ENCODE data around the gene USP35. TPM values are rescaled to one million over a fixed set of nuclear protein-coding genes. Genes with fewer than 3 reads are reported as not detected.

The USP35 gene
- total RNA-seq, 8 experiments from 2014 or later = 4.3 to 13.4 (median 9.9) TPM

DNA sequence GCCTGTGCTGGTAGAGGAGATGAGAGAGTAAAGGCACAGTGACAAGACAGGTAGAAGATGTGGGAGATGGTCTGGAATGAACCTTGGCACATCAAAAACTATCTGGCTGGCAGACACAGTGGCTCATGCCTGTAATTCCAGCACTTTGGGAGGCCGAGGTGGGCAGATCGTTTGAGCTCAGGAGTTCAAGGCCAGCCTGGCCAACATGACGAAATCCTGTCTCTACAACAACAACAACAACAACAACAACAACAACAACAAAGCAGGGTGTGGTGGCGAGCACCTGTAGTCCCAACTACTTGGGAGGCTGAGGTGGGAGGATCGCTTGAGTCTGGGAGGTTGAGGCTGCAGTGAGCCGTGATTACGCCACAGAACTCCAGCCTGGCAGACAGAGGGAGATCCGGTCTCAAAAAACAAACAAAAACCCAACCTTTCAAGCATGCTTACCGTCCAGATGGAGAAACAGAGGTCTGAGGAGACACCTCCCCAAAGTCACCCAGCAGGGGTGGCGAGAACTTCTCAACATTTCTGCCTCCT lies 12.0 kb upstream of the USP35 start:
- in situ Hi-C loops (cut with MboI; ENCODE audit: low pct_unique_long_range_greater_than_20kb in 2 of 9, low sequenced_read_pairs in 9 of 9, unreplicated experiment in 9 of 9) = no loop called here
- H3K4me1 ChIP-seq (replicated peaks in 1 of 2) = no peaks in the 10 kb centered on the region
- WGBS, 10 experiments = 85 to 100% (median 100%) methylated on average over 1 to 5 of the region's 10 CpGs; no CpG with 5 or more reads in 3 of the 10 experiments
- no peak overlapping the region for H3K4me3 ChIP-seq
- ATAC-seq (replicated peaks in 6 of 8) = no peak
- H3K27ac ChIP-seq = no peak overlapping the region

DNA sequence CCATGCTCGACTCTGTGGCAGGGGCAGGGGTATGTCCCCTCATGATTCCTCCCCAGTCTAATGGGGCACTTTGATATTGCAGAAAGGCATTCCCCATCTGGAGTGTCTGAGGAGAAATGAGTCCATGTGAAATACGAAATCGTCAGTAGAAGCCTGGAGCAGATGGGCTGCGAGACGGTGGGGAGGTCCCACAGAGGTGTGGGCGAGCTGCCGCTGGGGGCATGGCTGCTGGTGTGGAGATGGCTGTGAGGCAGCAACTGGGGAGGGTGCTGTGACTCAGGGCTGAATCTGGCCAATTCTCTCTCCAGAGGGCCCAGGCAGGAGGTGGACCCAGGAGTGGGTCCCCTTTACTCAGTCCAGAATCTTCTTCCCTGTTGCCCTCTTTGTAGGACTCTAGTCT lies 11.5 kb upstream of the USP35 start:
- no peak for ATAC-seq (replicated peaks in 6 of 8)
- 0 to 100% (median 84%) methylated on average over 1 to 4 of the region's 7 CpGs; no CpG with 5 or more reads in 4 of the 10 experiments for WGBS, 10 experiments
- Histone ChIP-seq H3K4me1 (replicated peaks in 1 of 2) (no peaks in the 10 kb centered on the region), H3K27ac (no peak overlapping the region), H3K4me3 (no peak overlapping the region)
- in situ Hi-C loops (cut with MboI; ENCODE audit: low pct_unique_long_range_greater_than_20kb in 2 of 9, low sequenced_read_pairs in 9 of 9, unreplicated experiment in 9 of 9) = no loop called here

DNA sequence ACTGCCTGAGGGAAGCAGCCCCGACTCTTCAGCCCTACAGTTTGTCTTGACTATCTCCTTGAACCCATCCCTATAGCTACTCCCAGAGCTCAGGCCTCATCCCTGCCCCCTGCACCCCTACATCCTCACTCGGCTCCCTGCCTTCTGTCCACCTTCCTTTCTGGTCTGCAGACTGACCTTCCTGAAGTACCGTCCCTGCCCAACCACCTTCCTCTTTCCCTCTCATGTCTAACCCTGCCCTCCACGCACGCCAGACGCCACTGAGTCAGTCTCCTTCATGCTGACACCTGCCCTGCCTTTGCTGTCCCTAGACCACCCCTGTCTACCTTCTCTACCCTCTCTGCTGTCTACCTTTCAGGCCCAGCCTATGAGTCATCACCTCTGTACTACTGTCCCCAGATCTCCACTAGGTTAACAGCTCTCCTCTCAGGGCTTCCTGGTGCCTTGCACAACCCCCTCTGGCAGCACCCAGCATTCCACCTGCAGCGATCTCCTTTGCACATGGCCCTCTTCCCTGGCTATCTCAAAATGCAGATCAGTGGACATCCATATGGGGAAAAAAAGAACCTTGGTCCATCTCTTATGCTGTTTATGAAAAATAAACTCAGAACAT lies 9.2 kb upstream of the USP35 start:
- no peak overlapping the region for H3K27ac ChIP-seq
- H3K4me1 ChIP-seq (replicated peaks in 1 of 2) = no peaks in the 10 kb centered on the region
- H3K4me3 ChIP-seq = no peak overlapping the region
- in situ Hi-C loops (cut with MboI; ENCODE audit: low pct_unique_long_range_greater_than_20kb in 2 of 9, low sequenced_read_pairs in 9 of 9, unreplicated experiment in 9 of 9) = no loop called here
- ATAC-seq (replicated peaks in 6 of 8) = no peak
- 74 to 100% (median 88%) methylated on average over 1 to 5 of the region's 7 CpGs; no CpG with 5 or more reads in 3 of the 10 experiments for WGBS, 10 experiments

DNA sequence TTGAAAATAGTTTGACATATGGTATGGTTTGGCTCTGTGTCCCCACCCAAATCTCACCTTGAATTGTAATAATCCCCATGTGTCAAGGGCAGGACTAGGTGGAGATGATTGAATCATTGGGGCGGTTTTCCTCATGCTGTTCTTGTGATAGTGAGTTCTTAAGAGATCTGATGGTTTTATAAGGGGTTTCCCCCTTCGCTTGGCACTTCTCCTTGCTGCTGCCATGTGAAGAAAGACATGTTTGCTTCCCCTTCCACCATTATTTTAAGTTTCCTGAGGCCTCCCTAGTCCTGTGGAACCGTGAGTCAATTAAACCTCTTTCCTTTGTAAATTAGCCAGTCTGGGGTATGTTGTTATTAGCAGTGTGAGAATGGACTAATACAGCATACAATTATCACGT lies 8.0 kb upstream of the USP35 start:
- H3K4me3 ChIP-seq = no peak overlapping the region
- WGBS, 10 experiments = 69 to 100% (median 86%) methylated on average over 1 to 3 of the region's 4 CpGs; no CpG with 5 or more reads in 4 of the 10 experiments
- H3K4me1 ChIP-seq (replicated peaks in 1 of 2) = no peaks in the 10 kb centered on the region
- in situ Hi-C loops (cut with MboI; ENCODE audit: low pct_unique_long_range_greater_than_20kb in 2 of 9, low sequenced_read_pairs in 9 of 9, unreplicated experiment in 9 of 9) = no loop called here
- ATAC-seq (replicated peaks in 6 of 8) = no peak
- no peak overlapping the region for H3K27ac ChIP-seq

DNA sequence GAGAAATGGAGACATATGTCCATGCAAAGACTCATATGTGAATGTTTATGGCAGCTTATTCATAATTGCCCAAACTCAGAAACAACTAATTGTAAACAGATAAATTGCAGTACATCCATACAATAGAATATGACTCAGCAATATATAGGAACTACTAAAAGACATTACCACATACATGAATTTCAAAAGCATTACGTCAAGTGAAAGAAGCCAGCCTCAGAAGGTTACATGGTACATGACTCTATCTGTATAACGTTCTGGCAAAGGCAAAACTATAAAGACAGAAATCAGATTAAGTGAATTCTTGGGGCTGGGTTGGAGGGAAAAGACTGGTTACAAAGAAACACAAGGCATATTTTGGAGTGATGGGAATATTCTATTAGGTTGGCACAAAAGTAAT lies 7.5 kb upstream of the USP35 start:
- no peak overlapping the region for H3K27ac ChIP-seq
- no peaks in the 10 kb centered on the region for H3K4me1 ChIP-seq (replicated peaks in 1 of 2)
- 31 to 82% (median 80%) methylated on average over 1 to 2 of the region's 2 CpGs; no CpG with 5 or more reads in 5 of the 10 experiments for WGBS, 10 experiments
- ATAC-seq (replicated peaks in 6 of 8) = peak in 2 of 8 experiments; percentile 21 to 65
- in situ Hi-C loops (cut with MboI; ENCODE audit: low pct_unique_long_range_greater_than_20kb in 2 of 9, low sequenced_read_pairs in 9 of 9, unreplicated experiment in 9 of 9) = no loop called here
- H3K4me3 ChIP-seq = no peak overlapping the region

DNA sequence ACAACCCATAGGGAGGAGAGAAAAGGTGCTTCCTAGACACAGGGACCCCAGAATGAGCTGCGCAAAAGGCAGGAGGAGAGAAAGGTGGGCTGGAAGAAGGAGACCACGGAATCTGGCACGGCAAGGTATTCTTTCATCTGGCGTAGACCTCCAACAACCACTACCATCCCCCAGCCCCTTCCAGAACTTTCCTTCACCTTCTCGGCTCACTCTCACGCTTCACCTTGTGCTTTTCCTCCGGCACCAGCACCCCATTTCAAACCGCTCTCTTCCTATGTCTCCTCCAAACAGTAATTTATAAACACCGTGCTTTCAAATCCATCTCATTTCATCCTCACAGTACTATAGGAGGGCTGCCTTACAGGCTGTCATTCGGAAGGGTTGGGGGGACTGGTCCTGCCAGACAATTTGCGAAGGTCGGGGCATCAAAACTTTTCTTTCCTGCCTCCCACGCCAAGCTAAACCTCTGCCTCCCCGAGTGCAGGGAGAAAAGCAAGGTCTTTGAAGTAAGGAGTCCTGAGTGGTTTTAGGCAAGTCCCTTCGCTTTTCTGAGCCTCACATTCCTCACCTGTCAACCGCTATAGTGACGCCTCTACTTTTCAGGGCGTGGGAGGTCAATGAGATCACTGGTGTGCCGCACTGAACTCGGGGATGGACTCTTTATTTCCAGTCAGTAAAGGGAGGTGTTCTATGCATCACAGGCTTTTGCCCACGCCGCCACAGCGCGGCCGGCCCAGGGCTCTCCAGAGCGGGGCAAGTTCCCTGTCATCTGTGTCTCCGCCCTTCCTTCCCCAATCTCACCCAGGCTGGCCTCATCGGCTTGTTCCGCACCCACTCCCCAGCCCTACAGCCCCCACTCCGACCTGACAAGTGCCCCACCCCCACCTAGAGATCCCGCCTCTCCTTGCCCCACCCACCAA lies 1.1 kb upstream of the USP35 start:
- peak in 3 of 8 experiments; percentile 34 to 37 (median 36) for ATAC-seq (replicated peaks in 6 of 8)
- H3K4me3 ChIP-seq = peak overlapping the region; percentile 66 to 95 (median 80)
- peaks cover 14 to 21% of the 10 kb centered on the region in 2 donors for H3K4me1 ChIP-seq (replicated peaks in 1 of 2)
- in situ Hi-C loops (cut with MboI; ENCODE audit: low pct_unique_long_range_greater_than_20kb in 2 of 9, low sequenced_read_pairs in 9 of 9, unreplicated experiment in 9 of 9) = no loop called here
- H3K27ac ChIP-seq = no peak overlapping the region
- WGBS, 10 experiments = 0 to 73% (median 38%) methylated on average over 1 to 15 of the region's 31 CpGs

GRCh38 chr11:78189174-78189724 lies 530 bp downstream of the USP35 start:
- peak in 2 of 8 experiments; percentile 0 to 1 for ATAC-seq (replicated peaks in 6 of 8)
- Histone ChIP-seq H3K4me3 (peak overlapping the region; percentile 66 to 95 (median 80)), H3K4me1 (replicated peaks in 1 of 2) (peaks cover 14 to 21% of the 10 kb centered on the region in 2 donors), H3K27ac (no peak overlapping the region)
- in situ Hi-C loops (cut with MboI; ENCODE audit: low pct_unique_long_range_greater_than_20kb in 2 of 9, low sequenced_read_pairs in 9 of 9, unreplicated experiment in 9 of 9) = no loop called here
- WGBS, 10 experiments = 0 to 80% methylated on average over 1 of the region's 18 CpGs; no CpG with 5 or more reads in 8 of the 10 experiments

DNA sequence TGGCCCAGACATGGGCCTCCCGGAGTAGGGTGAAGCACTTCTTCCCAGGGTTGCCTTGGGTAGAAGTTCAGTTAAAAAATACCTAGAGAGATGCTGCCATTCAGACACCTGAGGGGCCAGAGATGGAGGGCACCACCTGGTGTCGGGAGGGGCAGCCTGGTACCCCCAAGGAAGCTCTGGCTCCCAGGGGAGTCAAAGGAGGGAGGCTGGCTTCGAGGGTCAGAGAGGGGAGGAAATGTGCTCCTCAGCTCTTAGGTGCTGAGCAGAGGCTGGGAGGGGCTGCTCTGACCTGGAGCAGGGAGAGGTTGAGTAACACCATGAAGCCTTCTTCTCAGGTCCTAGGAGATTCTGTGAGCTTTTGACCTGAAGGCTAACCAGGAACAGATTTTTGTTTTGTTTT lies 1.1 kb downstream of the USP35 start:
- ATAC-seq (replicated peaks in 6 of 8) = no peak
- in situ Hi-C loops (cut with MboI; ENCODE audit: low pct_unique_long_range_greater_than_20kb in 2 of 9, low sequenced_read_pairs in 9 of 9, unreplicated experiment in 9 of 9) = no loop called here
- H3K27ac ChIP-seq = no peak overlapping the region
- 20 to 60% (median 28%) methylated on average over 1 to 3 of the region's 3 CpGs; no CpG with 5 or more reads in 6 of the 10 experiments for WGBS, 10 experiments
- H3K4me1 ChIP-seq (replicated peaks in 1 of 2) = peaks cover 14 to 21% of the 10 kb centered on the region in 2 donors
- H3K4me3 ChIP-seq = peak overlapping the region; percentile 66 to 95 (median 80)

GRCh38 chr11:78190374-78190773 lies 1.7 kb downstream of the USP35 start:
- no peak overlapping the region for H3K27ac ChIP-seq
- no peak overlapping the region for H3K4me3 ChIP-seq
- 50 to 100% (median 85%) methylated on average over 1 to 3 of the region's 3 CpGs; no CpG with 5 or more reads in 2 of the 10 experiments for WGBS, 10 experiments
- no peak for ATAC-seq (replicated peaks in 6 of 8)
- in situ Hi-C loops (cut with MboI; ENCODE audit: low pct_unique_long_range_greater_than_20kb in 2 of 9, low sequenced_read_pairs in 9 of 9, unreplicated experiment in 9 of 9) = no loop called here
- peaks cover 14 to 21% of the 10 kb centered on the region in 2 donors for H3K4me1 ChIP-seq (replicated peaks in 1 of 2)

- Histone ChIP-seq H3K4me1 (replicated peaks in 1 of 2) (peaks cover 14 to 21% of the 10 kb centered on the region in 2 donors), H3K4me3 (no peak overlapping the region), H3K27ac (no peak overlapping the region)
- no peak for ATAC-seq (replicated peaks in 6 of 8)
- WGBS, 10 experiments = 40 to 100% (median 88%) methylated on average over 1 to 10 of the region's 14 CpGs; no CpG with 5 or more reads in 3 of the 10 experiments
- in situ Hi-C loops (cut with MboI; ENCODE audit: low pct_unique_long_range_greater_than_20kb in 2 of 9, low sequenced_read_pairs in 9 of 9, unreplicated experiment in 9 of 9) = no loop called here
Measured at GRCh38 chr11:78190871-78191538, 2.3 kb downstream of the USP35 start.

- WGBS, 10 experiments = 33 to 85% (median 70%) methylated on average over 1 to 5 of the region's 6 CpGs; no CpG with 5 or more reads in 4 of the 10 experiments
- in situ Hi-C loops (cut with MboI; ENCODE audit: low pct_unique_long_range_greater_than_20kb in 2 of 9, low sequenced_read_pairs in 9 of 9, unreplicated experiment in 9 of 9) = no loop called here
Measured at GRCh38 chr11:78192223-78192719, 3.6 kb downstream of the USP35 start.

GRCh38 chr11:78192911-78193351 lies 4.2 kb downstream of the USP35 start:
- in situ Hi-C loops (cut with MboI; ENCODE audit: low pct_unique_long_range_greater_than_20kb in 2 of 9, low sequenced_read_pairs in 9 of 9, unreplicated experiment in 9 of 9) = no loop called here
- Histone ChIP-seq H3K4me3 (no peak overlapping the region), H3K4me1 (replicated peaks in 1 of 2) (peaks cover 8 to 17% of the 10 kb centered on the region in 2 donors), H3K27ac (no peak overlapping the region)
- 20 to 100% (median 80%) methylated on average over 1 to 3 of the region's 4 CpGs; no CpG with 5 or more reads in 3 of the 10 experiments for WGBS, 10 experiments
- ATAC-seq (replicated peaks in 6 of 8) = no peak

More at GRCh38 chr11:78192223-78192719, 3.6 kb downstream of the USP35 start:
- Histone ChIP-seq H3K27ac (no peak overlapping the region), H3K4me3 (no peak overlapping the region), H3K4me1 (replicated peaks in 1 of 2) (peaks cover 13 to 20% of the 10 kb centered on the region in 2 donors)
- no peak for ATAC-seq (replicated peaks in 6 of 8)
